Measurements from ENCODE around the gene SMPX. TPM values are rescaled to one million over a fixed set of nuclear protein-coding genes. Genes with fewer than 3 reads are reported as not detected.

The SMPX gene
- total RNA-seq, 1 donor from 2014 or later: not detected

GRCh38 chrX:21744721-21745120, 13.2 kb downstream of the SMPX start:
- intact Hi-C loops (cut with micrococcal nuclease): loop anchor here (1.0 to 10.0 kb wide), 2 partner anchors 270 to 1217 kb away; no protein-coding TSS in a partner anchor

- intact Hi-C loops (cut with micrococcal nuclease): loop anchor here (10.0 kb wide), 1 partner anchor 269 kb away; no protein-coding TSS in a partner anchor
Measured at GRCh38 chrX:21744060-21744459, 13.9 kb downstream of the SMPX start.

- intact Hi-C loops (cut with micrococcal nuclease): loop anchor here (10.0 kb wide), 1 partner anchor 267 kb away; no protein-coding TSS in a partner anchor
Measured at GRCh38 chrX:21741869-21742701, 15.8 kb downstream of the SMPX start.

- intact Hi-C loops (cut with micrococcal nuclease): loop anchor here (10.0 kb wide), 1 partner anchor 267 kb away; no protein-coding TSS in a partner anchor
Measured at GRCh38 chrX:21741364-21741763, 16.6 kb downstream of the SMPX start.

- intact Hi-C loops (cut with micrococcal nuclease): loop anchor here (10.0 kb wide), 1 partner anchor 266 kb away; no protein-coding TSS in a partner anchor
Measured at GRCh38 chrX:21740329-21741274, 17.3 kb downstream of the SMPX start.

- intact Hi-C loops (cut with micrococcal nuclease): no loop called here
Measured at GRCh38 chrX:21738950-21739287, 19.0 kb downstream of the SMPX start.

- intact Hi-C loops (cut with micrococcal nuclease): no loop called here
Measured at GRCh38 chrX:21738210-21738949, 19.5 kb downstream of the SMPX start.

GRCh38 chrX:21735768-21736127, 22.2 kb downstream of the SMPX start:
- intact Hi-C loops (cut with micrococcal nuclease): no loop called here

GRCh38 chrX:21735038-21735767, 22.7 kb downstream of the SMPX start:
- intact Hi-C loops (cut with micrococcal nuclease): no loop called here

- intact Hi-C loops (cut with micrococcal nuclease): no loop called here
Measured at GRCh38 chrX:21734175-21734574, 23.7 kb downstream of the SMPX start.

GRCh38 chrX:21733705-21734104, 24.2 kb downstream of the SMPX start:
- intact Hi-C loops (cut with micrococcal nuclease): no loop called here

GRCh38 chrX:21730026-21730425, 27.9 kb downstream of the SMPX start:
- intact Hi-C loops (cut with micrococcal nuclease): no loop called here

- intact Hi-C loops (cut with micrococcal nuclease): no loop called here
Measured at GRCh38 chrX:21728276-21728968, 29.5 kb downstream of the SMPX start.

GRCh38 chrX:21725916-21726315, 32.0 kb downstream of the SMPX start:
- intact Hi-C loops (cut with micrococcal nuclease): loop anchor here (1.0 kb wide), 1 partner anchor 1196 kb away; no protein-coding TSS in a partner anchor

GRCh38 chrX:21725496-21725895, 32.4 kb downstream of the SMPX start:
- intact Hi-C loops (cut with micrococcal nuclease): loop anchor here (1.0 kb wide), 1 partner anchor 1195 kb away; no protein-coding TSS in a partner anchor

- intact Hi-C loops (cut with micrococcal nuclease): no loop called here
Measured at GRCh38 chrX:21723814-21724213, 34.1 kb downstream of the SMPX start.

GRCh38 chrX:21723084-21723483, 34.8 kb downstream of the SMPX start:
- intact Hi-C loops (cut with micrococcal nuclease): no loop called here

GRCh38 chrX:21721195-21721594, 36.7 kb downstream of the SMPX start:
- intact Hi-C loops (cut with micrococcal nuclease): no loop called here

GRCh38 chrX:21718575-21718974, 39.3 kb downstream of the SMPX start:
- intact Hi-C loops (cut with micrococcal nuclease): no loop called here

GRCh38 chrX:21717802-21718201, 40.1 kb downstream of the SMPX start:
- intact Hi-C loops (cut with micrococcal nuclease): no loop called here
